A673 (cell line): ENCODE measurements around the gene TUBG2.

Source experiments
- CTCF ChIP-seq: fragments of 300-800, 200-600 bp; sonication (generic); conservative IDR thresholded peaks from 2 replicates; pipeline ENCODE4 v1.5.1; 2017; ENCODE audit warnings: low read depth, mild to moderate bottlenecking, antibody characterized with exemption, low read length, moderate library complexity, mixed read lengths
- EZH2 ChIP-seq: fragments of 200-600 bp; sonication (generic); IDR thresholded peaks from 2 replicates; pipeline ENCODE4 v1.6.1; 2017; ENCODE audit warnings: borderline replicate concordance, low read depth, mild to moderate bottlenecking, mixed read lengths, antibody characterized with exemption, low read length; ENCODE audit not compliant: poor library complexity, severe bottlenecking

GRCh38 chr17:42647778-42648177 is 11.3 kb upstream of the TUBG2 start:
- TF ChIP-seq CTCF = no peak
- TF ChIP-seq EZH2 = no peak
